PC-9 (cell line): ENCODE results near the gene NARF. TPM values are rescaled to one million over a fixed set of nuclear protein-coding genes. Genes with fewer than 3 reads are reported as not detected.
"Not testable (repeated sequence)": the region's sequence is repeated elsewhere in the genome, so short reads cannot be mapped to it uniquely, and the experiment has no call there.

Source experiments
- BruUV-seq: library from RNA; stranded (reverse); fragments of 400-500 nt; replicated peaks from 2 replicates; lab custom pipeline; 2021; lab: Mats Ljungman, UMichigan
- CTCF ChIA-PET: fragments of 300-600 bp; sonication (Branson Sonifier 250); formaldehyde crosslinking; loops from one replicate; lab custom pipeline; 2022; ENCODE audit warnings: antibody characterized with exemption; lab: Charles Lee
- POLR2A ChIA-PET: fragments of 300-600 bp; sonication (Branson Sonifier 250); formaldehyde crosslinking; loops from one replicate; lab custom pipeline; 2022; ENCODE audit warnings: antibody characterized with exemption; ENCODE audit not compliant: unreplicated experiment; lab: Charles Lee
- DNase-seq, 2 experiments: peaks; one replicate each; pipeline versions ENCODE4 v3.0.0 to v3.0.0-alpha.2; 2015 to 2022; ENCODE audit warnings: mixed read lengths in 1 of 2
- H2AFZ ChIP-seq: fragments of 200-600 bp; sonication (generic); 2 replicates; pipeline ENCODE4 v1.8.1; 2017; ENCODE audit warnings: antibody characterized with exemption
- H3F3A ChIP-seq: fragments of 200-600 bp; sonication (generic); 2 replicates; pipeline ENCODE4 v1.8.1; 2017; ENCODE audit warnings: antibody characterized with exemption, mild to moderate bottlenecking, low read depth; ENCODE audit not compliant: insufficient read depth
- H3K27ac ChIP-seq: fragments of 200-600 bp; sonication (generic); 2 replicates; pipeline ENCODE4 v1.6.1; 2016; ENCODE audit warnings: mixed run types
- H3K27me3 ChIP-seq: fragments of 200-600 bp; sonication (generic); 2 replicates; pipeline ENCODE4 v1.6.1; 2016; ENCODE audit warnings: low read depth, mixed run types; ENCODE audit not compliant: insufficient read depth
- H3K36me3 ChIP-seq: fragments of 200-600 bp; sonication (generic); 2 replicates; pipeline ENCODE4 v1.6.1; 2016; ENCODE audit warnings: low read depth, mixed run types
- H3K4me1 ChIP-seq: fragments of 200-600 bp; sonication (generic); replicated peaks from 2 replicates; pipeline ENCODE4 v1.6.1; 2016; ENCODE audit warnings: mixed run types; ENCODE audit not compliant: insufficient read depth
- H3K4me2 ChIP-seq: fragments of 200-600 bp; sonication (generic); 2 replicates; pipeline ENCODE4 v1.6.1; 2017; ENCODE audit warnings: mixed run types
- H3K4me3 ChIP-seq: fragments of 200-600 bp; sonication (generic); 2 replicates; pipeline ENCODE4 v1.6.1; 2016; ENCODE audit warnings: mixed run types
- H3K79me2 ChIP-seq: fragments of 200-600 bp; sonication (generic); 2 replicates; pipeline ENCODE4 v1.6.1; 2017; ENCODE audit warnings: low read depth, mixed run types
- H3K9me2 ChIP-seq: fragments of 200-600 bp; sonication (generic); 2 replicates; pipeline ENCODE4 v1.8.1; 2017; ENCODE audit warnings: mild to moderate bottlenecking; ENCODE audit not compliant: insufficient read depth
- H3K9me3 ChIP-seq: fragments of 200-600 bp; sonication (generic); 2 replicates; pipeline ENCODE4 v1.8.1; 2016; ENCODE audit warnings: low read depth; ENCODE audit not compliant: insufficient read depth
- H4K20me1 ChIP-seq: fragments of 200-600 bp; sonication (generic); 2 replicates; pipeline ENCODE4 v1.8.1; 2017; ENCODE audit not compliant: insufficient read depth
- CTCF ChIP-seq: fragments of 200-600 bp; sonication (generic); conservative IDR thresholded peaks from 2 replicates; pipeline ENCODE4 v1.6.1; 2017; ENCODE audit warnings: mixed run types, antibody characterized with exemption, mild to moderate bottlenecking, moderate library complexity
- EZH2 ChIP-seq: fragments of 200-600 bp; sonication (generic); IDR thresholded peaks from 2 replicates; pipeline ENCODE4 v1.8.0; 2017; ENCODE audit warnings: antibody characterized with exemption, low read depth
- intact Hi-C: fragments of 100-400 bp; cut with micrococcal nuclease; formaldehyde crosslinking; loops from one replicate; pipeline ENCODE4 v1.10.0; 2022; ENCODE audit not compliant: unreplicated experiment
- total RNA-seq: library from RNA; stranded (reverse); gene quantifications from 2 replicates; pipeline ENCODE4 v1.2.3, GENCODE V29; 2021

NARF gene
- total RNA-seq, 1 experiment from 2014 or later = 57.2 TPM

- CTCF ChIA-PET = no interaction called here
- Histone ChIP-seq H3K4me1 (no peaks in the 10 kb centered on the region; the same call in 1 of the 2 replicates), H3K79me2 (peaks cover 97% of the 10 kb centered on the region), H3K27ac (no peak overlapping the region), H3K4me2 (no peak overlapping the region), H3K9me3 (no peaks in the 10 kb centered on the region), H3K4me3 (no peak overlapping the region), H3F3A (peaks cover 9% of the 10 kb centered on the region; the same call in 1 of the 2 replicates), H3K27me3 (no peaks in the 10 kb centered on the region), H3K9me2 (no peaks in the 10 kb centered on the region), H2AFZ (no peak overlapping the region), H4K20me1 (peaks cover 79% of the 10 kb centered on the region), H3K36me3 (no peaks in the 10 kb centered on the region)
- BruUV-seq = no TSS peak
- POLR2A ChIA-PET = no interaction called here
- intact Hi-C loops = no loop called here
- TF ChIP-seq EZH2 = no peak
- TF ChIP-seq CTCF = no peak
- DNase-seq = no peak
These were observed 75.9 kb downstream of the NARF start for GRCh38 chr17:82534401-82534812.

GRCh38 chr17:82536512-82537201 lies 78.1 kb downstream of the NARF start:
- peaks cover 97% of the 10 kb centered on the region for H3K79me2 ChIP-seq
- no peaks in the 10 kb centered on the region for H3K9me2 ChIP-seq
- H3F3A ChIP-seq = peaks cover 4% of the 10 kb centered on the region; the same call in 1 of the 2 replicates
- CTCF ChIA-PET = no interaction called here
- H3K36me3 ChIP-seq = no peaks in the 10 kb centered on the region
- no peaks in the 10 kb centered on the region for H3K9me3 ChIP-seq
- intact Hi-C loops = no loop called here
- DNase-seq = no peak
- POLR2A ChIA-PET = no interaction called here
- no peak overlapping the region for H3K4me2 ChIP-seq
- TF ChIP-seq CTCF = no peak
- no peak for TF ChIP-seq EZH2
- no peaks in the 10 kb centered on the region for H3K4me1 ChIP-seq
- peak overlapping the region; percentile 19; the same call in 1 of the 2 replicates for H3K27ac ChIP-seq
- H3K27me3 ChIP-seq = no peaks in the 10 kb centered on the region
- no peak overlapping the region for H2AFZ ChIP-seq
- no peak overlapping the region for H3K4me3 ChIP-seq
- peaks cover 79% of the 10 kb centered on the region for H4K20me1 ChIP-seq
- no TSS peak for BruUV-seq

GRCh38 chr17:82537228-82537627 lies 78.7 kb downstream of the NARF start:
- intact Hi-C loops, H3K4me3 ChIP-seq, DNase-seq, H3K4me1 ChIP-seq, H2AFZ ChIP-seq, H3K36me3 ChIP-seq, H3K27me3 ChIP-seq, H3F3A ChIP-seq, CTCF ChIA-PET, POLR2A ChIA-PET, H3K27ac ChIP-seq, H3K9me3 ChIP-seq, H3K4me2 ChIP-seq, H3K9me2 ChIP-seq, BruUV-seq: not testable (repeated sequence)
- Histone ChIP-seq H4K20me1 (peaks cover 84% of the 10 kb centered on the region), H3K79me2 (peaks cover 97% of the 10 kb centered on the region)

- intact Hi-C loops, CTCF ChIA-PET: not testable (repeated sequence)
These were observed 80.5 kb downstream of the NARF start for GRCh38 chr17:82539076-82539475.

More at GRCh38 chr17:82539076-82539475, 80.5 kb downstream of the NARF start:
- H3F3A ChIP-seq, H3K4me3 ChIP-seq, BruUV-seq, POLR2A ChIA-PET, H3K9me2 ChIP-seq, H3K4me1 ChIP-seq, H3K4me2 ChIP-seq, DNase-seq, H3K36me3 ChIP-seq, H3K27ac ChIP-seq, H2AFZ ChIP-seq, H3K9me3 ChIP-seq, H3K27me3 ChIP-seq: not testable (repeated sequence)
- H4K20me1 ChIP-seq = peaks cover 83% of the 10 kb centered on the region
- peaks cover 96% of the 10 kb centered on the region for H3K79me2 ChIP-seq

Other genes starting within 250 kb of the NARF start
- gene CCDC57, start 245.9 kb upstream of the NARF start, total RNA-seq = 138 and 140 TPM in 2 replicates
- 157 and 198 TPM in 2 replicates for gene SLC16A3, start 229.7 kb upstream of the NARF start, total RNA-seq
- 151 and 181 TPM in 2 replicates for gene CSNK1D, start 185.0 kb upstream of the NARF start, total RNA-seq
- gene CD7, start 141.1 kb upstream of the NARF start, total RNA-seq = 0.48 and 0.68 TPM in 2 replicates
- gene SECTM1, start 125.0 kb upstream of the NARF start, total RNA-seq = 3.6 and 6.3 TPM in 2 replicates
- 0.24 and 0.28 TPM in 2 replicates for gene TEX19, start 99.5 kb upstream of the NARF start, total RNA-seq
- gene UTS2R, start 87.0 kb upstream of the NARF start, total RNA-seq = not detected in 2 replicates
- 30.0 and 35.9 TPM in 2 replicates for gene HEXD, start 40.4 kb upstream of the NARF start, total RNA-seq
- 26.6 and 32.9 TPM in 2 replicates for gene OGFOD3, start 40.2 kb upstream of the NARF start, total RNA-seq
- 77.9 and 78.4 TPM in 2 replicates for gene CYBC1, start 8.0 kb upstream of the NARF start, total RNA-seq
- 70.5 and 78.9 TPM in 2 replicates for gene FOXK2, start 61.0 kb downstream of the NARF start, total RNA-seq
- 65.1 and 84.9 TPM in 2 replicates for gene WDR45B, start 189.7 kb downstream of the NARF start, total RNA-seq
- 7.9 and 11.0 TPM in 2 replicates for gene RAB40B, start 240.0 kb downstream of the NARF start, total RNA-seq